ENCODE data around the gene MEIS1. TPM values are rescaled to one million over a fixed set of nuclear protein-coding genes. Genes with fewer than 3 reads are reported as not detected.

The MEIS1 gene
- total and polyA plus RNA-seq, 4 donors, result 9.0 to 158 (median 41.0) TPM

DNA sequence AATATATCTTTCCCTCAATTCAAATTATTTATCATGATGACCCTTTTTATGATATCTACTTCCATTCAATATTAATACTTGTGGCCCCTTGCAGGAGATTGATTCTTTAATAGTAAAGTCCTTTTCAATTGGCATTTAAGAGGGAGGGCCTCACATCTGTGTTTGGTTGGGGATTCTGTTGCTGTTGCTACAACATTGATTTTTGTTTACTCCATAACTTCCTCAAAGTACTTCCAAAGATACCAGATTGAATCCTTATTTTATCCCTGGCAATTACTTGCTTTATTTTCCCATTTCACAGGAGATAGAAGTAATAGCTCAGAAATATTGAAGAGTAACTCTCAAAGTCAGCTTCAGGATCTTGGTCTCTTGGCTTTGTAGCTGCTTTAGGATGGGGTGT lies 32.8 kb downstream of the MEIS1 start:
- H3K9ac ChIP-seq (ENCODE audit: insufficient read depth in 1 of 2, low read length in 2 of 2), result no peak overlapping the region
- no peaks in the 10 kb centered on the region for H3K9me3 ChIP-seq (ENCODE audit: control insufficient read depth in 4 of 4, insufficient read depth in 3 of 4, low read length in 3 of 4)
- peak in 2 of 3 donors; percentile 52 to 57 for DNase-seq
- no peak for ATAC-seq (ENCODE audit: insufficient read depth, low FRiP score)
- no peak overlapping the region for H3K4me3 ChIP-seq
- H3K36me3 ChIP-seq (ENCODE audit: control insufficient read depth in 4 of 4, insufficient read depth in 4 of 4, low read length in 4 of 4), result peaks cover 3 to 66% (median 28%) of the 10 kb centered on the region in 4 donors
- no peaks in the 10 kb centered on the region for H3K27me3 ChIP-seq (ENCODE audit: control insufficient read depth in 3 of 3, insufficient read depth in 3 of 3, low read length in 2 of 3)
- H3K27ac ChIP-seq (ENCODE audit: low read depth in 1 of 2, low read length in 1 of 2), result peak overlapping the region in 1 of 2 donors; percentile 66
- TF ChIP-seq, protein P1, sequence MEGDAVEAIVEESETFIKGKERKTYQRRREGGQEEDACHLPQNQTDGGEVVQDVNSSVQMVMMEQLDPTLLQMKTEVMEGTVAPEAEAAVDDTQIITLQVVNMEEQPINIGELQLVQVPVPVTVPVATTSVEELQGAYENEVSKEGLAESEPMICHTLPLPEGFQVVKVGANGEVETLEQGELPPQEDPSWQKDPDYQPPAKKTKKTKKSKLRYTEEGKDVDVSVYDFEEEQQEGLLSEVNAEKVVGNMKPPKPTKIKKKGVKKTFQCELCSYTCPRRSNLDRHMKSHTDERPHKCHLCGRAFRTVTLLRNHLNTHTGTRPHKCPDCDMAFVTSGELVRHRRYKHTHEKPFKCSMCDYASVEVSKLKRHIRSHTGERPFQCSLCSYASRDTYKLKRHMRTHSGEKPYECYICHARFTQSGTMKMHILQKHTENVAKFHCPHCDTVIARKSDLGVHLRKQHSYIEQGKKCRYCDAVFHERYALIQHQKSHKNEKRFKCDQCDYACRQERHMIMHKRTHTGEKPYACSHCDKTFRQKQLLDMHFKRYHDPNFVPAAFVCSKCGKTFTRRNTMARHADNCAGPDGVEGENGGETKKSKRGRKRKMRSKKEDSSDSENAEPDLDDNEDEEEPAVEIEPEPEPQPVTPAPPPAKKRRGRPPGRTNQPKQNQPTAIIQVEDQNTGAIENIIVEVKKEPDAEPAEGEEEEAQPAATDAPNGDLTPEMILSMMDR (IDR thresholded peaks at IDR 0.05; ENCODE audit: control extremely low read depth, extremely low read depth), result no peak
- H3K4me1 ChIP-seq (ENCODE audit: control insufficient read depth in 5 of 5, insufficient read depth in 5 of 5, low read length in 5 of 5), result peaks cover 7 to 51% (median 14%) of the 10 kb centered on the region in 5 donors

DNA sequence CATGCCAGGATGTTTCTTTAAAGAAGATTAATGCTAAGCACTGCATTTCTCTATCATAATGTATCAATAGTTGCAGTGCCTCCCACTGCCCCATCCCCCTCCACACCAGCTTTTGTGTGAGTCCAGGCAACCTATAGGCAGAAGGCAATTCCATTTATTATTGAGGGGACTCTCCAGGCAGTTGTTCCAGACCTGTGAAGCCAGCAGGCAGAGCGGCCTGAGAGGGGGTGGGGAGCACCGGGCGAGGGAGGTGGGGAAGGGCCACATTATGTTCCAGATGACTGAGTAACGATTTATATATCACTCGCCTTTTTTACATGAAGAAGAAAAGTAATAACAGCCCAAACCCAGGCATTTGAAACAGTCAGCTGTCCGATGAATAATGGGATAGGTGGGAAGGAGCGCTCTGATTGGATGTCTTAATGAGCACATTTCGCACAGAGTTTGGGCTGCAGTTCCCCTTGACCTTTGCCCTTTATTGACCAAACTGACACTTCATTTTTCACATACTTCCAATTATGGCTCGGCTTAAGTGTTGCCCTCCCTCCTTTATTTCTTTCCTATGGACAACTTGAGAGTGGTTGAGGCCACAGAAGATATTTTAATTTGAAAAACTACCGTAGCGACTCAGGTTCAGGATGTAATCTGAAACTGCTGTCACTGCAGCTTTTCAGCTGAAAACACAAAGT lies 34.4 kb downstream of the MEIS1 start:
- Histone ChIP-seq H3K36me3 (ENCODE audit: control insufficient read depth in 4 of 4, insufficient read depth in 4 of 4, low read length in 4 of 4) (peaks cover 6 to 65% (median 22%) of the 10 kb centered on the region in 4 donors), H3K27ac (ENCODE audit: low read depth in 1 of 2, low read length in 1 of 2) (no peak overlapping the region), H3K4me1 (ENCODE audit: control insufficient read depth in 5 of 5, insufficient read depth in 5 of 5, low read length in 5 of 5) (peaks cover 2 to 36% (median 7%) of the 10 kb centered on the region in 5 donors), H3K27me3 (ENCODE audit: control insufficient read depth in 3 of 3, insufficient read depth in 3 of 3, low read length in 2 of 3) (no peaks in the 10 kb centered on the region), H3K9me3 (ENCODE audit: control insufficient read depth in 4 of 4, insufficient read depth in 3 of 4, low read length in 3 of 4) (no peaks in the 10 kb centered on the region), H3K9ac (ENCODE audit: insufficient read depth in 1 of 2, low read length in 2 of 2) (peak overlapping the region in 1 of 2 donors; percentile 26), H3K4me3 (no peak overlapping the region)
- TF ChIP-seq, protein P1 (IDR thresholded peaks at IDR 0.05; ENCODE audit: control extremely low read depth, extremely low read depth), result no peak
- no peak for ATAC-seq (ENCODE audit: insufficient read depth, low FRiP score)
- WGBS, 2 donors, result 72 to 80% methylated on average over 11 of the region's 11 CpGs
- no peak for DNase-seq

DNA sequence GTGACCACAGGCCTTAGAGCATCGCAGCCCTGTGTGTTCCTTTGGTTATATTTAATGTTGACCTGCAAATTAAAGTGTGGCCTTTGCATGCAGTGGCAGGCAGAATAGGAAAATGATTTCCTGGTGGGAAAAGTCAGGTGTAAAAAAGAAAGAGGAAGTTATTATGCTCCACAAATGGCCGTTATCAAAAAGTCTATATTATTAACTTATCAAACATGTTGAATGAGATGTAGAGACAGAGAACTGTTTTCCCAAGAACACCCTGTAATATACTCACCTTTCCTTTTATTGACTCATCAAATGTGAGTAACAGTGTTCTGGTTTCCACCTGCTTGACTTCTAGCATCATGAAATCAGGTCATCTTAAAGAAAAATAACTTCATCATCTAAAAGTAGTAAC lies 35.3 kb downstream of the MEIS1 start:
- no peaks in the 10 kb centered on the region for H3K9me3 ChIP-seq (ENCODE audit: control insufficient read depth in 4 of 4, insufficient read depth in 3 of 4, low read length in 3 of 4)
- H3K4me1 ChIP-seq (ENCODE audit: control insufficient read depth in 5 of 5, insufficient read depth in 5 of 5, low read length in 5 of 5), result peaks cover 2 to 27% (median 7%) of the 10 kb centered on the region in 5 donors
- no peak overlapping the region for H3K27ac ChIP-seq (ENCODE audit: low read depth in 1 of 2, low read length in 1 of 2)
- ATAC-seq (ENCODE audit: insufficient read depth, low FRiP score), result no peak
- no peak for DNase-seq
- TF ChIP-seq, protein P1 (IDR thresholded peaks at IDR 0.05; ENCODE audit: control extremely low read depth, extremely low read depth), result no peak
- H3K9ac ChIP-seq (ENCODE audit: insufficient read depth in 1 of 2, low read length in 2 of 2), result no peak overlapping the region
- no peaks in the 10 kb centered on the region for H3K27me3 ChIP-seq (ENCODE audit: control insufficient read depth in 3 of 3, insufficient read depth in 3 of 3, low read length in 2 of 3)
- H3K4me3 ChIP-seq, result no peak overlapping the region
- 12 to 22% methylated on average over 2 of the region's 2 CpGs for WGBS, 2 donors
- peaks cover 6 to 59% (median 20%) of the 10 kb centered on the region in 4 donors for H3K36me3 ChIP-seq (ENCODE audit: control insufficient read depth in 4 of 4, insufficient read depth in 4 of 4, low read length in 4 of 4)
